Neural crest cell (in vitro differentiated cells): ENCODE results near the gene MYO1B. TPM values are rescaled to one million over a fixed set of nuclear protein-coding genes. Genes with fewer than 3 reads are reported as not detected.

ENCODE experiments used
- DNase-seq: peaks from one replicate; pipeline ENCODE4 v3.0.0; 2021; ENCODE audit warnings: low read depth, mixed read lengths, low spot score
- H3K27ac Mint-ChIP-seq: one replicate; pipeline ENCODE4 v1.8.0; 2021; ENCODE audit warnings: mild to moderate bottlenecking, mixed read lengths; ENCODE audit not compliant: unreplicated experiment
- H3K27me3 Mint-ChIP-seq: 2 replicates; pipeline ENCODE4 v1.8.0; 2021; ENCODE audit warnings: low read depth, mild to moderate bottlenecking, mixed read lengths
- H3K36me3 Mint-ChIP-seq: 2 replicates; pipeline ENCODE4 v1.8.0; 2021; ENCODE audit warnings: low read depth, mild to moderate bottlenecking, mixed read lengths
- H3K4me1 Mint-ChIP-seq: 2 replicates; pipeline ENCODE4 v1.8.0; 2021; ENCODE audit warnings: mixed read lengths
- H3K4me3 Mint-ChIP-seq: one replicate; pipeline ENCODE4 v1.8.0; 2021; ENCODE audit warnings: mild to moderate bottlenecking, mixed read lengths
- H3K9me3 Mint-ChIP-seq: 2 replicates; pipeline ENCODE4 v1.8.0; 2021; ENCODE audit warnings: mixed read lengths
- CTCF ChIP-seq: fragments of 200-600 bp; sonication (generic); conservative IDR thresholded peaks from 2 replicates; pipeline ENCODE4 v1.5.0; 2021; ENCODE audit warnings: antibody characterized with exemption, mild to moderate bottlenecking
- total RNA-seq: library from RNA; stranded (reverse); gene quantifications from 2 replicates; pipeline ENCODE4 v1.2.1, GENCODE V29; 2021

The MYO1B gene
- total RNA-seq, 1 donor from 2014 or later, result 116 TPM

DNA sequence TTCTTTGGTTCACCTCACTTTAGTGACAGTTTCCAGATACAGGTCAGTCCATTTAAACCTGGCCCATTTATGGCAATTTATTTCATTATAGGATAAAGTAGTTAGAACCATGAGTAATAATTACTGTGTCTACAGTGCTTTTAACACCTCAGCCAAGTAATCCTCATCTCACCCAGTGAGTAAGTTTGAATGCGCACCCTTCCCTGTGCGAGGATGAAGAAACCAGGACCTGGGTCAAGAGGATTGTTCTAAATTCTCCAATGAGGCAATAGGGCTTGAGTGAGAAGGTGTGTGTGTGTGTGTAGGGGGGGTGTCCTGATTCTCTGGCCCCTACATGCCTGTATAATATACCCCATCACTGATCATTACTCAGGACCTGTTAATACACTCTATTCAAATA, 854 bp upstream of the MYO1B start:
- no peaks in the 10 kb centered on the region for H3K9me3 Mint-ChIP-seq
- H3K36me3 Mint-ChIP-seq, result peaks cover 5% of the 10 kb centered on the region
- DNase-seq, result no peak
- peaks cover 36% of the 10 kb centered on the region for H3K4me1 Mint-ChIP-seq
- peak overlapping the region; percentile 87 for H3K4me3 Mint-ChIP-seq
- no peak for TF ChIP-seq CTCF
- no peaks in the 10 kb centered on the region for H3K27me3 Mint-ChIP-seq
- H3K27ac Mint-ChIP-seq, result no peak overlapping the region

GRCh38 chr2:191245869-191246531, 796 bp downstream of the MYO1B start:
- Mint-ChIP-seq H3K9me3 (no peaks in the 10 kb centered on the region), H3K36me3 (peaks cover 5% of the 10 kb centered on the region), H3K27ac (peak overlapping the region; percentile 95), H3K4me1 (peaks cover 52% of the 10 kb centered on the region), H3K4me3 (peak overlapping the region; percentile 99), H3K27me3 (no peaks in the 10 kb centered on the region)
- peak; percentile 80 for DNase-seq
- TF ChIP-seq CTCF, result no peak

DNA sequence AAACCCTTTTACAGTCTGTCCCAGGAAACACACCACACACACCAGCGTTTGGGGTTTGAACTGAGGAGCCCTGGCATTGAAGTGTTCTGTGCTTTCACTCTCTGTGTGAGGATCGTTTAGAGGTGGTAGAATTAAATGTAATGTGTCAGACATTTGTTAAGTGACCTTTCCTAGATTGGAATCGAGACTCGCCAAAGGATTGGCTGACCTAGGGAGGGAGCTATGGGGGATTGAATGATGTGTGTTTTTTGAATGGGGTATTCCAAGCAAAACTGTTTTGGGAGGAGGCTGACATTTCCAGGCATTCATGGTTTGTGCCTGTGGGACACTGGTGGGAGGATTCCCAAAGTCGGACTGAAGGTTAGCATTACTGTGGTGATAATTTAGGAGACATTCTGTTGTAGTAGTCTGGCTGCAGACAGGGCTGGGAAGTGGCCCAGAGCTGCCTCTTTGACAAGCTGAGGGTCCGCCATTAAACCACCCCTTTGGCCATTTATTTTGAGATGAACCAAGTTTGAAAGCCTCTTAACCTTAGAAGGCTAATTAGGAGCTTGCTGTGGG, 1.7 kb downstream of the MYO1B start:
- DNase-seq, result no peak
- H3K36me3 Mint-ChIP-seq, result peaks cover 5% of the 10 kb centered on the region
- H3K9me3 Mint-ChIP-seq, result no peaks in the 10 kb centered on the region
- peak overlapping the region; percentile 9 for H3K27ac Mint-ChIP-seq
- no peaks in the 10 kb centered on the region for H3K27me3 Mint-ChIP-seq
- H3K4me1 Mint-ChIP-seq, result peaks cover 61% of the 10 kb centered on the region
- TF ChIP-seq CTCF, result no peak
- H3K4me3 Mint-ChIP-seq, result peak overlapping the region; percentile 99

GRCh38 chr2:191247381-191248057, 2.3 kb downstream of the MYO1B start:
- peaks cover 67% of the 10 kb centered on the region for H3K4me1 Mint-ChIP-seq
- TF ChIP-seq CTCF, result no peak
- H3K27me3 Mint-ChIP-seq, result no peaks in the 10 kb centered on the region
- H3K9me3 Mint-ChIP-seq, result no peaks in the 10 kb centered on the region
- H3K4me3 Mint-ChIP-seq, result peak overlapping the region; percentile 99
- no peak for DNase-seq
- H3K36me3 Mint-ChIP-seq, result peaks cover 5% of the 10 kb centered on the region
- H3K27ac Mint-ChIP-seq, result peak overlapping the region; percentile 63

GRCh38 chr2:191249156-191249813, 4.1 kb downstream of the MYO1B start:
- Mint-ChIP-seq H3K9me3 (no peaks in the 10 kb centered on the region), H3K27ac (no peak overlapping the region), H3K36me3 (peaks cover 2% of the 10 kb centered on the region), H3K27me3 (no peaks in the 10 kb centered on the region), H3K4me3 (peak overlapping the region; percentile 59), H3K4me1 (peaks cover 79% of the 10 kb centered on the region)
- no peak for TF ChIP-seq CTCF
- DNase-seq, result no peak
